ENCODE data around the gene CNPY3.
A peak's percentile ranks its signal among the peaks of the same experiment; 100 is the strongest.

The CNPY3 gene

DNA sequence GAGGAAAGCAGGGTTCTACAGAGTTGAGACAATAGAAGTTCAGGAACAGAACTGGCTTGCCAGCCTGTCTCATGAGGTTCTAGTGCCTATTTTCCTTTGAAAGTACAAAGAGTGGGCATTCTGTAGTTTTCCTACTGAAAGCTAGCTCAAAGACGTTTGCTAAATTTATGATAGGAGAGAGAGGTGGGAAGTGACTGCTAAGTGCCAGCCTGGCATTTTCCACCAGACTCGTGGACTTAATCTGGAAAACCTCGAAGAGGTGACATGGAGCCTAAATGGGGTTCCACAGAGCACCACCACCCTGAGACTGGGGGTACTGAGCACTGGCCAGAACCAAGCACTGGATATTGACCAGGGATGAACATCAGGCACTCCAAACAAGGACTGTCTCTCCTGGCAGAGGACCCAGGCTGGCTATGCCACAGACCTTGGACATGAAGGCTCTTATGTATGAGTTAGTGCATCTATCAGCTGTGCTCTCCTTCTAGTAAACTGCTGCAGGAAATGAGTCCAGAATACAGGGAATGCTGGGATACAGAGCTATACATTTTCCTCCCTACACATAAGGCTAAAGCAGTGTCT is 42.6 kb downstream of the CNPY3 start:
- H3K9me3 ChIP-seq (ENCODE audit: low read length), result no peaks in the 10 kb centered on the region
- peaks cover 23% of the 10 kb centered on the region for H3K36me3 ChIP-seq (ENCODE audit: insufficient read depth, low read length)
- no peaks in the 10 kb centered on the region for H3K27me3 ChIP-seq (ENCODE audit: control insufficient read depth in 1 of 2, insufficient read depth in 2 of 2, low read length in 2 of 2)
- H3K4me3 ChIP-seq (ENCODE audit: low read depth in 1 of 2, low read length in 2 of 2), result no peak overlapping the region
- H3K27ac ChIP-seq (ENCODE audit: low read depth, low read length), result no peak overlapping the region
- H3K4me1 ChIP-seq (ENCODE audit: insufficient read depth, low read length), result peaks cover 2% of the 10 kb centered on the region
- H3K9ac ChIP-seq (ENCODE audit: low read length), result no peak overlapping the region

DNA sequence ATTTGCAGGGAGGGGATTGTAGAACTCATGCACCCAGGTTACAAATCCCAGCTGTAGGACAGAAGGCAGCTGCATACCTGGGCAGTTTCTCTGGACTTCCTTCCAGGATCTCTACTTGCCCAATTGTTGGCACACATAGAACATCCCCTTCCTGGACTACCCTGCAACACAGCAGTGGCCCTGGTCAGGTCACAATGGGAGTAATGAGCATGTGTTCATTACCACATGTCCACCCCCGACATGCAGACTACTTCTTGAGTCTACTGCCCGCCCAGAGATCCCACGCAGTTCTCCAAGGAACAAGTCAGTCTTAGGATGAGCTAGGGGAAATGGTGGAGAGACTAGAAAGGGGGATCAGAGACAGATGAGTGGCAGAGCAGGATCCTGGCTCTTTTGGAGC is 44.6 kb downstream of the CNPY3 start:
- H3K27me3 ChIP-seq (ENCODE audit: control insufficient read depth in 1 of 2, insufficient read depth in 2 of 2, low read length in 2 of 2), result no peaks in the 10 kb centered on the region
- peaks cover 16% of the 10 kb centered on the region for H3K4me1 ChIP-seq (ENCODE audit: insufficient read depth, low read length)
- H3K36me3 ChIP-seq (ENCODE audit: insufficient read depth, low read length), result peaks cover 11% of the 10 kb centered on the region
- no peak overlapping the region for H3K27ac ChIP-seq (ENCODE audit: low read depth, low read length)
- H3K9me3 ChIP-seq (ENCODE audit: low read length), result no peaks in the 10 kb centered on the region
- H3K9ac ChIP-seq (ENCODE audit: low read length), result no peak overlapping the region
- H3K4me3 ChIP-seq (ENCODE audit: low read depth in 1 of 2, low read length in 2 of 2), result no peak overlapping the region

DNA sequence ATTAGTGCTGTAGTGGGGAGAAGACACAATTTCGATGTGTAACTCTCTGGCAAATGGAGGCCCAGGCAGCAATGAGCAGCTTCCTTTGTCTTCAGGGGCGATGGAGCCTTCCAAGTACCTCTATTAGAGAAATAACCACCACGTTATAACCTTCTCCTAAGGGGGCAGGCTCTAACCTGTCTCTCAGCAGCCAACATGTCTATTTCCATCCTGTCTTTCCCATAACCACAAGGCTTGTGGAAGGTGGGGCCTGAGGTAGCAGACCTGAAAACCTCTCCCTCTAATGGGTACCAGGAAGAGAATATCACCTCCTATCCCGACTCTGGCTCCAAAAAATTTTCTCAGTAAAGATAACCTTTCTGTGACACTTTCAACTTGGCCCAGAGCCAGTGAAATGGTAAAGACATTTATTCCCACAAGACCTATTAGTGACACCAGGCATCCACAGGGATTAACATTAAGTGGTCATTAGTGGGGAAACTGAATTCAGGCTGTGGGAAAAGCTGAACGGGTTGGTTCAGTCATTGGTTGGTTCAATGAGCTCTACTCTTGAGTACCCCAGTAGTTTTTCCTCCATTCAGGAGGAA is 45.7 kb downstream of the CNPY3 start:
- Histone ChIP-seq H3K9ac (ENCODE audit: low read length) (no peak overlapping the region), H3K27me3 (ENCODE audit: control insufficient read depth in 1 of 2, insufficient read depth in 2 of 2, low read length in 2 of 2) (no peaks in the 10 kb centered on the region), H3K27ac (ENCODE audit: low read depth, low read length) (no peak overlapping the region), H3K9me3 (ENCODE audit: low read length) (no peaks in the 10 kb centered on the region), H3K36me3 (ENCODE audit: insufficient read depth, low read length) (peaks cover 4% of the 10 kb centered on the region), H3K4me1 (ENCODE audit: insufficient read depth, low read length) (peaks cover 23% of the 10 kb centered on the region), H3K4me3 (ENCODE audit: low read depth in 1 of 2, low read length in 2 of 2) (no peak overlapping the region)

DNA sequence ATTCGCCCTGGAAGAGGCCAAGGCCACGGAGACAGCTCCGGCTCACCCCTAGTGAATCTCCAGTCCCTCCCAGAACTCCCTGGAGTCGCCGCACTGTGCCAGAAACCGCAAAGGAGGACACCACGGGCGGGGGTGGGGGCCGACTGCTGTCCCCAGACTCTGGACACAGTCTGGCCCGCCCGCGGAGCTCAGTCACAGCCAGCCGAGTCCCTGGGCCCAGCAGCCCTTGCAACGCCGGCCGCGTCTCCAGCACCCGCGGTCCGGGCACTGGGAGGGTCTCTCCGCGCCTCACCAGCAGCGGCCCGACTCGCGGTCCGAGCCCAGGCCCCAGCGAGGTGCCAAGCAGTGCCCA is 49.2 kb downstream of the CNPY3 start:
- peak overlapping the region; percentile 92 for H3K27ac ChIP-seq (ENCODE audit: low read depth, low read length)
- H3K27me3 ChIP-seq (ENCODE audit: control insufficient read depth in 1 of 2, insufficient read depth in 2 of 2, low read length in 2 of 2), result no peaks in the 10 kb centered on the region
- H3K4me1 ChIP-seq (ENCODE audit: insufficient read depth, low read length), result peaks cover 25% of the 10 kb centered on the region
- no peaks in the 10 kb centered on the region for H3K9me3 ChIP-seq (ENCODE audit: low read length)
- H3K36me3 ChIP-seq (ENCODE audit: insufficient read depth, low read length), result peaks cover 4% of the 10 kb centered on the region
- peak overlapping the region; percentile 84 for H3K9ac ChIP-seq (ENCODE audit: low read length)
- H3K4me3 ChIP-seq (ENCODE audit: low read depth in 1 of 2, low read length in 2 of 2), result peak overlapping the region; percentile 75 to 85

DNA sequence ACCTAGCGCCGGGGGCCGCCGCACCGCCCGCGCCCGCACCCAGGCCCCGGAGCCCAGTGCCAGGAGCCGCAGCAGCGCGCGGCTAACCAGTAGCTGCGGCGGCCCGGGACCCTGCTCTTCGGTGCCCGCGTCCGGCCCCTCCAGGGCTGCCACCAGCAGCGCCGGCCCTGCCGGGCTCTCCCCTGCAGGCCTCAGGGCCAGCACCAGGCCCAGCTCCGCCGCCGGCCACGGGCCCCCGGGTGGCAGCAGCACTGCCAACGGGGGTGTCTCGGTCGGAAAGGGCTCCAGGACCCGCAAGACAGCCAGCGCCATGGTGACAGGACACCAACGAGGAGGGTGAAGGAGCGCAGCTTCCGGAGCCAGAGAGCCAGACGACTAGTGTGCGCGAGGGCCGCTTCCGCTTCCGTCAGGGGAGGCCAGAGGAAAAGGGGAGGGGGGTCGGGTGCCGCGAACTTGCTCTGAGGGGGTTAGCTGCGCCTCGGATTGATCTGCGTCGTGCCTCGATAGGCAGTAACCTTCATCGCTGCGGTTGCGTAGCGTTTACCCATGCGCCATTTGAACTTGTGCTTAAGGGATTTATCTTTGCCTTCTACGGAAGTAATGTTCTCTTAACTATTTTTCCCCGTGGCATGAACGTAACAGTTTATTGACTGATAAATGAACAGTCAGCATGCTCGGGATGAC is 49.7 kb downstream of the CNPY3 start, which contains the start of gene PEX6:
PEX6 (minus strand) TSS at position 343 of the 684 bp plus-strand sequence; CDS start at position 312, 31 bp downstream.
- Histone ChIP-seq H3K4me3 (ENCODE audit: low read depth in 1 of 2, low read length in 2 of 2) (peak within 1 kb of the TSS; percentile 75 to 85), H3K27me3 (ENCODE audit: control insufficient read depth in 1 of 2, insufficient read depth in 2 of 2, low read length in 2 of 2) (no peaks in the 10 kb centered on the region), H3K9me3 (ENCODE audit: low read length) (no peaks in the 10 kb centered on the region), H3K4me1 (ENCODE audit: insufficient read depth, low read length) (peaks cover 25% of the 10 kb centered on the region), H3K27ac (ENCODE audit: low read depth, low read length) (peak within 1 kb of the TSS; percentile 92), H3K9ac (ENCODE audit: low read length) (peak within 1 kb of the TSS; percentile 84), H3K36me3 (ENCODE audit: insufficient read depth, low read length) (peaks cover under 1% of the 10 kb centered on the region)

DNA sequence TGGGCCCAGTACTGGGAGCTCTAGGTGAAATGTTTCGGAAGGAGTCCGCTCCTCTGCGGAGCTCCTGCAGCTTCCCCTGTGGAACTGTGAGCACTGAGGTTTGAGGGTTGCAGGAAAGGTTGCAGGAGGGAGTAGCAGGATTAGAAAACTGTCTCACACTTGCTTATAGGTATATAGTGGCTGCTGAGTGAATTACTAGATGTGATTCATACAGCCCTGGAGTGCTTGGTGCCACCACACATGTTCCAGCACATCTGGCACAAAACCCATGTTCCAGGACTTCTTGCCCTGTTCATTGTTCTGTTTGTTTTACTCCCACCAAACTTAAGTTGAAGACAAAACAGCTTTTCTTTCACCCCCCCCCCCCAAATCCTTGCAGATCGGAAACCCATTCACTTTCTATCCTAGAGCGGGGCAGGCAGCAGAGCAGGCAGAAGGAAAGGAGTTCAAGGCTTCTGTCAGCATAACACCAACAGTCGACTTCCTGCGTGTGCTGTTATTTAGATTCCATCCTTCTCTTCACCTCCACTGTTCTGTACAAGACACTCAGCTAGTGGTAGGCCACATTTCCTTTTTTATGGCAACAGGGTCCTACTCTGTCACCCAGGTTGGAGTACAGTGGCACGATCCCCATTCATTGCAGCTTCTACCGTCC is 50.4 kb downstream of the CNPY3 start:
- Histone ChIP-seq H3K27ac (ENCODE audit: low read depth, low read length) (peak overlapping the region; percentile 92), H3K36me3 (ENCODE audit: insufficient read depth, low read length) (no peaks in the 10 kb centered on the region), H3K4me1 (ENCODE audit: insufficient read depth, low read length) (peaks cover 25% of the 10 kb centered on the region), H3K27me3 (ENCODE audit: control insufficient read depth in 1 of 2, insufficient read depth in 2 of 2, low read length in 2 of 2) (no peaks in the 10 kb centered on the region), H3K9me3 (ENCODE audit: low read length) (no peaks in the 10 kb centered on the region), H3K9ac (ENCODE audit: low read length) (peak overlapping the region; percentile 84), H3K4me3 (ENCODE audit: low read depth in 1 of 2, low read length in 2 of 2) (peak overlapping the region; percentile 75 to 85)

DNA sequence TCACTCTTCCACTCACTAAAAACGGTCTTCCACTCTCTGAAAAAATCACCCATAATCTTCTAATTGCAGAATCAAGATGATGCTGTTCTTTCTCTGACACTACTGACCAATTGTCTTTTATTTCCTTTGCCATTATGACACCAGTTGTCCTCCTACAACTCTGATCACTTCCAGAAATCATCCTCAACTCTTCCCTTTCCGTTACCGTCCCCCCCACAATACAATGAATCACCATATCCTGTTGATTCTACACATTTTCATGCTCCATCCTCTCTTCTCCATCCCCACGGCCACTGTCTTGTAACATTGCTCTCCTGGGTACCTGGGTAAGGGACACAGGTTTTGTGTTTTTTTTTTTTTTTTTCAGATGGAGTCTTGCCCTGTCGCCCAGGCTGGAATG is 52.6 kb downstream of the CNPY3 start:
- H3K9me3 ChIP-seq (ENCODE audit: low read length), result no peaks in the 10 kb centered on the region
- no peak overlapping the region for H3K9ac ChIP-seq (ENCODE audit: low read length)
- H3K27me3 ChIP-seq (ENCODE audit: control insufficient read depth in 1 of 2, insufficient read depth in 2 of 2, low read length in 2 of 2), result no peaks in the 10 kb centered on the region
- H3K36me3 ChIP-seq (ENCODE audit: insufficient read depth, low read length), result no peaks in the 10 kb centered on the region
- no peak overlapping the region for H3K4me3 ChIP-seq (ENCODE audit: low read depth in 1 of 2, low read length in 2 of 2)
- H3K4me1 ChIP-seq (ENCODE audit: insufficient read depth, low read length), result peaks cover 40% of the 10 kb centered on the region
- no peak overlapping the region for H3K27ac ChIP-seq (ENCODE audit: low read depth, low read length)

DNA sequence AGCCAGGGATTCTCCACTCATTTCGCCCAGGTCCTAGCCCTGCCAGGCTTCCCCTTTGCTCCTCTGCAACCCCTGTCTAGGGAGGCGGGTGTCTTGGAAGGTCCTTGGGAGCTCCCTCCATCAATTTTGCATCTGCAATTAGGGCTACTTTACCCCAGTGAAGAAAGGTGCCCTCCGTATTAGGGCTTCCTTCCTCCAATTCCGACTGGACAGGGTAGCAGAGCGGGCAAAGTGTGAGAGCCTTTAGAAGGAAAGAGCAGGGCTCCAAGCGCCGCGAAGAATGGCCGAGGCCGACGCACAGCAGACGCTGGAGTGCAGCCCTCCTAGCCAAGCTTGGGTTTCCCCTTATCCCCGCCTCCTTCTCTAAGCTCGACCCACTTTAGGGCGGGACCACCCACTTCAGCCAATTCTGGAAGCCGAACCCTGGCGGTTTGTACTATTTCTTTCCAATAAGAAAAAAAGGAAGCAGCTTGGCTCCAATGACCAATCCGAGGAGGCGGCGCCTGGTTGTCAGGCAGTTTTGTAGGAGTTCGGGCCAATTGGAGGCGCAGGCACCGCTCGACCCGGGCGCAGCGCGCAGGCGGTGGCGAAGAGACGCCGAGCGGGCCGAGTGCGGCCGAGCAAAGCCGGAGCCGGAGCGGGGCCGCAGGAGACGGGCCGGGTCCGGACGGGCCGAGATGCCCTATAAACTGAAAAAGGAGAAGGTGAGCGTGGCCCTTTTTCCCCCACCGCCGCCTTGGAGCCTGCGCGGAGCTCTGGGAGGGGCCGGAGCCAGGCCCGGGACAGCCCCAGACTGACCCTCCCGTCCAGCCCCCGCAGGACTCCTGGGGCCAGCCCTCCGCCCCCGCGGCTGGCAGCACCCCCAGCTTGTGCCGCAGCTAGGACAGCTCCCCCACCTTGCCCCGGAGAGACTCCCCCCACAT is 55.0 kb downstream of the CNPY3 start, which contains the start of gene PPP2R5D:
PPP2R5D (plus strand) TSS at position 570 of the 923 bp plus-strand sequence; CDS start at position 678, 108 bp downstream.
- Histone ChIP-seq H3K4me3 (ENCODE audit: low read depth in 1 of 2, low read length in 2 of 2) (peak within 1 kb of the TSS; percentile 52 to 67), H3K4me1 (ENCODE audit: insufficient read depth, low read length) (peaks cover 33% of the 10 kb centered on the region)

DNA sequence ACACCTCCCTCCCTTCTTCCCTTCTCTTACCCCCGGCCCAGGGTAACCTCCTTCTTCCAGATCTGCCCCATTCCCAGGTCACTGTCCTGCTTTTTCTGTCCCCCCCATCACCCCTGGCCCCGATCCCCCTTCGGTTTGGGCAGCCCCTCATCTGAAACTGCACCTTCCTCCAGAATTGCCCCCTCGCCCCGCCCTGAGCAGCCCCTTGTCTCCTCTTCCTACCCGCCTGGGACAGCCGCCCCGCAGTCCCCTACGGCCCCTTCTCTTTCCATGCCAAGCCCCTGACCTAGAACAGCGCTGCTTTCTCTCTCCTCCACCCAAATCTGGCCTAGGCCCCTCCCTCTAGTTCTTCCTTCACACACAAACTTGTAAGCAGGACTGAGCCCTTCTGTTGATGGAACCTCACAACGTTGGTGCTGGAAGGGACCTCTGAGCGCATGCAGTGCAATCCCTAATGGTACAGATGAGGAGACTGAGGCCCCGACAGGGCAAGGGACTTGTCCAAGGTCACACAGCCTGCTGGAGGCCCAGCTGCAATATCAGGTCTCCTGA is 55.7 kb downstream of the CNPY3 start:
- Histone ChIP-seq H3K4me3 (ENCODE audit: low read depth in 1 of 2, low read length in 2 of 2) (peak overlapping the region; percentile 52 to 67), H3K9me3 (ENCODE audit: low read length) (no peaks in the 10 kb centered on the region), H3K27me3 (ENCODE audit: control insufficient read depth in 1 of 2, insufficient read depth in 2 of 2, low read length in 2 of 2) (no peaks in the 10 kb centered on the region), H3K9ac (ENCODE audit: low read length) (peak overlapping the region; percentile 41), H3K27ac (ENCODE audit: low read depth, low read length) (peak overlapping the region; percentile 73), H3K36me3 (ENCODE audit: insufficient read depth, low read length) (peaks cover 7% of the 10 kb centered on the region), H3K4me1 (ENCODE audit: insufficient read depth, low read length) (peaks cover 26% of the 10 kb centered on the region)

More for the DNA sequence above, 55.0 kb downstream of the CNPY3 start, which contains the start of gene PPP2R5D:
- Histone ChIP-seq H3K9ac (ENCODE audit: low read length) (peak within 1 kb of the TSS; percentile 68), H3K36me3 (ENCODE audit: insufficient read depth, low read length) (no peaks in the 10 kb centered on the region), H3K27ac (ENCODE audit: low read depth, low read length) (peak within 1 kb of the TSS; percentile 73), H3K9me3 (ENCODE audit: low read length) (no peaks in the 10 kb centered on the region), H3K27me3 (ENCODE audit: control insufficient read depth in 1 of 2, insufficient read depth in 2 of 2, low read length in 2 of 2) (no peaks in the 10 kb centered on the region)

DNA sequence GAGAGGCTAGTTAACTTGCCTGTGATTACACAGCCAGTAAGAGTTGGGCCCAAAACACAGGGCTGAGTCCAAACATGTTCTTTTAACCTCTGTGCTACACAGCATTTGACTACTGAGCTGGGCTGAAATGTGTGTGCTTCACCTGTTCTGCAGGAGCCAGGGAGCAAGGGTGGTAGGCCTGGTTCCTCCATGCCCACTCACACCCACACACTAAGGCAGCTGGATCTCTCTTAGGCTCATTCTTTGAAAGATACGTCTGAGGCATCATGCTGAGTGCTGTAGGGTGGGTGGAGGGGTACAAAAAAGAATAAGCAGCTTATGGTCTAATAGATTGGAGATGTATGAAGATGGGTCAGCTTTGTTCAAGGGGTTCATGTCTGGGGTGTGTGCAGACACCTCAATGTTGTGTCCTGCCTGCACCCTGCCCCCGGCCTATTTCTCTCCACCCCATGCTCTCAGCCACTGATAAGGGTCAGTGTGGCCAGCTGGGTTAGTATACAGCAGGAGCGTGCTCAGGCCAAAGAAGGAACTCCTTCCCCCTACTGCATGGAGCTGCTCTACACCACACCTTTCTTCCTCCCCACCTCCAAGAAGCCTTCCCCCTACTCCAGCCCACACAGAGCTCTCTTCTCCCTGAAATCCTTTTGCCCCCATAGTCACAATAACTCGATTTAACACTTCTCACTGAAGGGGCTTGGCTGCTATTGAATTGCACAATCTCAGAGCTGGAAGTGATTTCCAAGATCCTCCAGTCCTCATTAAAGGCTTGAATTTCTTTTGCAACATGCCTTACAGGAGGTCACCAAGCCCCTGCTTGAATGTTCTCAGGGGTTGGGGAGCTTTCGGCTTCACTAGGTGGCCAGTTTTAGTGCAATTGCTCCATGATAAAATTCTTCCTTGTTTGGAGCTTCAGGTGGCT is 58.5 kb downstream of the CNPY3 start:
- H3K9ac ChIP-seq (ENCODE audit: low read length), result no peak overlapping the region
- no peaks in the 10 kb centered on the region for H3K27me3 ChIP-seq (ENCODE audit: control insufficient read depth in 1 of 2, insufficient read depth in 2 of 2, low read length in 2 of 2)
- no peak overlapping the region for H3K4me3 ChIP-seq (ENCODE audit: low read depth in 1 of 2, low read length in 2 of 2)
- peaks cover 21% of the 10 kb centered on the region for H3K36me3 ChIP-seq (ENCODE audit: insufficient read depth, low read length)
- H3K27ac ChIP-seq (ENCODE audit: low read depth, low read length), result no peak overlapping the region
- peaks cover 24% of the 10 kb centered on the region for H3K4me1 ChIP-seq (ENCODE audit: insufficient read depth, low read length)
- no peaks in the 10 kb centered on the region for H3K9me3 ChIP-seq (ENCODE audit: low read length)

All from muscle layer of colon (tissue), 2 donors.